Measurements from ENCODE around the gene CELA2A.
"Not testable (repeated sequence)": the region's sequence is repeated elsewhere in the genome, so short reads cannot be mapped to it uniquely, and the experiment has no call there.

The CELA2A gene

GRCh38 chr1:15444468-15445389, 11.8 kb upstream of the CELA2A start:
- DNase-seq (ENCODE audit: low read depth), result no peak

- DNase-seq (ENCODE audit: low read depth), result no peak
Measured at GRCh38 chr1:15445390-15446122, 11.0 kb upstream of the CELA2A start.

GRCh38 chr1:15446212-15446611, 10.3 kb upstream of the CELA2A start:
- no peak for DNase-seq (ENCODE audit: low read depth)

GRCh38 chr1:15448877-15449462, 7.6 kb upstream of the CELA2A start:
- DNase-seq (ENCODE audit: low read depth), result no peak

- DNase-seq (ENCODE audit: low read depth), result no peak
Measured at GRCh38 chr1:15449567-15449966, 7.0 kb upstream of the CELA2A start.

GRCh38 chr1:15451014-15451722, 5.4 kb upstream of the CELA2A start:
- no peak for DNase-seq (ENCODE audit: low read depth)

- DNase-seq (ENCODE audit: low read depth), result no peak
Measured at GRCh38 chr1:15452216-15452615, 4.3 kb upstream of the CELA2A start.

GRCh38 chr1:15452866-15453571, 3.5 kb upstream of the CELA2A start:
- no peak for DNase-seq (ENCODE audit: low read depth)

- DNase-seq (ENCODE audit: low read depth), result no peak
Measured at GRCh38 chr1:15453734-15454133, 2.8 kb upstream of the CELA2A start.

- DNase-seq (ENCODE audit: low read depth), result peak; percentile 23
Measured at GRCh38 chr1:15454256-15454655, 2.3 kb upstream of the CELA2A start.

GRCh38 chr1:15455522-15455921, 1.0 kb upstream of the CELA2A start:
- DNase-seq (ENCODE audit: low read depth), result no peak

GRCh38 chr1:15457585-15457984, 1.1 kb downstream of the CELA2A start:
- no peak for DNase-seq (ENCODE audit: low read depth)

- DNase-seq (ENCODE audit: low read depth), result not testable (repeated sequence)
Measured at GRCh38 chr1:15458388-15458787, 1.9 kb downstream of the CELA2A start.

- no peak for DNase-seq (ENCODE audit: low read depth)
Measured at GRCh38 chr1:15459771-15460707, 3.5 kb downstream of the CELA2A start.

GRCh38 chr1:15460708-15461095, 4.2 kb downstream of the CELA2A start:
- no peak for DNase-seq (ENCODE audit: low read depth)

GRCh38 chr1:15463064-15463800, 6.7 kb downstream of the CELA2A start:
- DNase-seq (ENCODE audit: low read depth), result not testable (repeated sequence)

- not testable (repeated sequence) for DNase-seq (ENCODE audit: low read depth)
Measured at GRCh38 chr1:15463926-15464322, 7.4 kb downstream of the CELA2A start.

- DNase-seq (ENCODE audit: low read depth), result no peak
Measured at GRCh38 chr1:15465674-15466073, 9.1 kb downstream of the CELA2A start.

GRCh38 chr1:15466955-15467625, 10.6 kb downstream of the CELA2A start:
- DNase-seq (ENCODE audit: low read depth), result not testable (repeated sequence)

Measured in HS-27A (cell line).